Transverse colon (tissue), 4 donors: ENCODE results near the gene ROBO1. TPM values are rescaled to one million over a fixed set of nuclear protein-coding genes. Genes with fewer than 3 reads are reported as not detected.

ENCODE experiments used
- DNase-seq: peaks from one replicate; pipeline ENCODE4 v3.0.0-alpha.2; 2019
- H3K27ac ChIP-seq, 4 donors: fragments of 200-600 bp; sonication (generic); 2 replicates each; pipeline ENCODE4 v1.5.1; 2016 to 2018; ENCODE audit warnings: inconsistent platforms in 4 of 4
- H3K27me3 ChIP-seq: fragments of 200-600 bp; sonication (generic); 2 replicates; pipeline ENCODE4 v1.5.1; 2017; ENCODE audit warnings: inconsistent platforms
- H3K36me3 ChIP-seq, 4 donors: fragments of 200-600 bp; sonication (generic); 2 replicates each; pipeline ENCODE4 v1.5.1; 2017 to 2019; ENCODE audit warnings: inconsistent platforms in 4 of 4
- H3K4me1 ChIP-seq, 4 donors: fragments of 200-600 bp; sonication (generic); 2 replicates each; pipeline ENCODE4 v1.5.1; 2017 to 2020; ENCODE audit warnings: inconsistent platforms in 4 of 4
- H3K4me3 ChIP-seq, 4 donors: fragments of 200-600 bp; sonication (generic); 1 replicate in 1 of 4; 2 replicates in 3 of 4; pipeline versions ENCODE4 v1.5.1 to v1.6.1; 2017 to 2019; ENCODE audit warnings: inconsistent platforms in 4 of 4
- H3K9me3 ChIP-seq, 2 donors: fragments of 200-600 bp; sonication (generic); 2 replicates each; pipeline ENCODE4 v1.5.1; 2017 to 2019; ENCODE audit warnings: inconsistent platforms in 2 of 2
- CTCF ChIP-seq, 5 experiments: fragments of 200-600 bp in 3 of 5; fragments of 450-650 bp in 2 of 5; sonication (generic) in 3 of 5; IDR thresholded peaks; 1 replicate in 2 of 5; 2 replicates in 3 of 5; pipeline ENCODE4 v1.5.1; 2016 to 2017; ENCODE audit warnings: antibody characterized with exemption in 5 of 5, inconsistent platforms in 3 of 5, mild to moderate bottlenecking in 2 of 5, moderate library complexity in 1 of 5
- EP300 ChIP-seq: sonication (generic); formaldehyde crosslinking; IDR thresholded peaks from one replicate; pipeline ENCODE4 v1.6.1; 2017; ENCODE audit warnings: antibody characterized with exemption, low read depth
- POLR2A ChIP-seq: fragments of 450-650 bp; IDR thresholded peaks from one replicate; pipeline ENCODE4 v1.6.1; 2016; ENCODE audit warnings: antibody characterized with exemption, mild to moderate bottlenecking, moderate library complexity
- POLR2AphosphoS5 ChIP-seq, 3 donors: sonication (generic); formaldehyde crosslinking; IDR thresholded peaks; one replicate each; pipeline ENCODE4 v1.6.1; 2016; ENCODE audit warnings: antibody characterized with exemption in 3 of 3
- WGBS, 2 donors: methylation state at CpG; one replicate each; pipeline ENCODE4 v1.1.5; 2018; ENCODE audit warnings: low coverage in 1 of 2; 5-methylcytosine and 5-hydroxymethylcytosine counted together
- in situ Hi-C, 4 donors: fragments of 200-750 bp; cut with MboI; loops; one replicate each; pipeline versions ENCODE4 v1.15.0 to v1.15.1; 2017; ENCODE audit warnings: low sequenced_read_pairs in 3 of 4, low pct_ligation_motif_present in 1 of 4, low pct_unique_long_range_greater_than_20kb in 1 of 4
- intact Hi-C: fragments of 100-400 bp; cut with DNase I; formaldehyde crosslinking; loops from one replicate; pipeline ENCODE4 v1.15.1; 2023; ENCODE audit warnings: low total_unique reads
- total RNA-seq, 4 donors: library from RNA; depleted of rRNA; stranded (reverse); fragments of >200 nt; gene quantifications; one replicate each; pipeline ENCODE4 v1.1.0, GENCODE V29; 2016

Gene ROBO1
- total RNA-seq, 4 donors from 2014 or later, result 7.6 to 68.7 (median 9.1) TPM

DNA sequence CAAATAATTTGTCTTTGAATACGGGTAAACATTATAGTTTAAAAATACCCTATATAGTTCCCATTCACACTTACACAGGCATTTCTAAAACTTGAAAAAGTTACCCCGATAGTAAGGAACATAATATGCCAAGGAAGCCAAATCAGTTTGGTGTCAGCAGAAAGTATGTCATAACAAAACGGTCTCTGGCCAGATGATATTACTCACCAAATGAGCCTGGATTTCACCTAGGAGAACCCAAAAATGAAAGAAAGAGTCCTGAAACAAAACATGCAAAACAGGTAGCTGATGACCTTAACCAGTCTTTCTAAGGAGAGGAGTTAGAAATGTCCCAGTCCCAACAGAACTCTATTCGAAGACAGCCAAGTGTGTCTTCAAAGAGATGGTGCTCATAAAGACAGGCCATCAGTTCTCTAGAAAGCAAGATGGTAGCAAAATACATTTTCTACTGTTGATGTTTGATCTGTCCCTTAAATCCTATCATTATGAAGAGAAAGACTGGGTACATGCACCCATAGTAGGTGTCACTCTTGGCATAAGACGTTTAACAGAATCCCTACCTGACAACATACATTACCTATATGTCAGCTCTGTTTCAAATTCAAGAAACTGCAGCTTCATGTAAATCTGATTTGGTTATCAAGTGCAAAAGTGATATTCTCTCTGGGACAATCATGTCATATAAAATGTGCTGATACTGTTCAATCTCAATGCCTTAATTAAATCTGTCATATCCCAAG, 942.5 kb downstream of the ROBO1 start:
- in situ Hi-C loops (no loop called here), intact Hi-C loops (no loop called here)
- TF ChIP-seq CTCF (IDR thresholded peaks at IDR 0.05) (no peak), POLR2A (no peak), POLR2AphosphoS5 (IDR thresholded peaks at IDR 0.05) (no peak), EP300 (no peak)
- 59 to 79% methylated on average over 3 to 5 of the region's 5 CpGs for WGBS, 2 donors
- Histone ChIP-seq H3K27ac (no peak overlapping the region), H3K4me1 (no peaks in the 10 kb centered on the region), H3K9me3 (no peaks in the 10 kb centered on the region), H3K27me3 (no peaks in the 10 kb centered on the region), H3K4me3 (no peak overlapping the region), H3K36me3 (no peaks in the 10 kb centered on the region)
- no peak for DNase-seq

DNA sequence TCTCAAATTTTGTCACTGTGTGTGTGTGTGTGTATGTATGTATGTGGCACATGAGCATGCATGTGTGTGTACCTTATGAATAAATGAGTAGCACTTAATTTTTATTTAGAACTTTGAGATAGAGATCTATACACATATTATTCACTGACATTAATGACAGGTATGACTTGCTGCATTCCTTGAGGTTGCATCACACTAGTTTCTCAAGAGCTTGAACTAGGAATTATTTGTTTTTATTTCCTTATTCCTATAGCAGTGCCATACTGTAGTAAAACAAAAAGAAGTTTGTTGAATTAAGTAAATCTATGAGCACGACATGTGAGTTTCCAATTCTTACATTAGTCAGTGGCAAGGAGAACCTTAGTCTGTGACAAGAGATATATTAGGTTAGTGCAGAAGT, 943.9 kb downstream of the ROBO1 start:
- no peak for DNase-seq
- in situ Hi-C loops (no loop called here), intact Hi-C loops (no loop called here)
- Histone ChIP-seq H3K36me3 (no peaks in the 10 kb centered on the region), H3K4me3 (no peak overlapping the region), H3K27ac (no peak overlapping the region), H3K27me3 (no peaks in the 10 kb centered on the region), H3K9me3 (no peaks in the 10 kb centered on the region), H3K4me1 (no peaks in the 10 kb centered on the region)
- TF ChIP-seq POLR2A (no peak), EP300 (no peak)
- WGBS, 2 donors, result 67 to 79% methylated on average over 1 of the region's 1 CpG

DNA sequence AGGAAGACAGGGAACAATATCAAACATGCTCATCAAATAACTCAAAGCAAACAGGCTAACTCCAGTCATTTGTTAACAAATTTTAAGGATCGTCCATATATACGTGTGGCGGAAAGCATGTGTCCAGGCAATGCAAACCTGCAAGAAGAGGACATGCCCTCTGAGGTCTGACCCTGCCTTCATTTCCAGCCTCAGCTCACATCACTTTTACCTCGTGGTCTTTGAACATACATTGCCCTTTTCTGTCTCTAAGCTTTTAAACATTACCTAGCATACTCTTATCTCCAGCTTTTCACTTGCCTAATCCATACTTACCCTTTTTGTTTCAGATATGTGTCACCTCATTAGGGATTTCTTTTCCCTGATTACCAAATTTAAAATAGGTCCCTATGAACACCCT, 944.4 kb downstream of the ROBO1 start:
- Histone ChIP-seq H3K4me1 (no peaks in the 10 kb centered on the region), H3K36me3 (no peaks in the 10 kb centered on the region), H3K27me3 (no peaks in the 10 kb centered on the region), H3K9me3 (no peaks in the 10 kb centered on the region), H3K27ac (no peak overlapping the region), H3K4me3 (no peak overlapping the region)
- intact Hi-C loops, result no loop called here
- WGBS, 2 donors, result 80 to 100% methylated on average over 3 to 4 of the region's 4 CpGs
- no peak for TF ChIP-seq EP300
- in situ Hi-C loops, result no loop called here
- DNase-seq, result no peak

DNA sequence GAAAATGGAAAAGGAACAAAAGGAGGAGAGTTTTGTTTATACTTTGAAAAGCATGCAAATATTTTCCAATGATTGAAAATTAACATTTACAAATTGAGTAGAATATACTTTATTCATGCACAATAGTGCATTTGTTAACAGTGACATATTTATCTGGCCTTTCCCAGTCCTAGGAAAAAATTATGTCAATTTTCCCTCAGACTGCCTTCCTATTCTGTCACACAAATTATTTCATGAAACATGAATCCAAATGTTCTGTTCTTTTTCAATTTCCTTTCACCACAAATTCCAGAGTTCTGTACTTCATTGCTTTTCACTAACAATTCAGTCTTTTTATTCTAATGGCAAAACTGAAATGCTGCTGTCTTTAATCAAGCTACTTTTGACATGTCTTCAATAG, 945.1 kb downstream of the ROBO1 start:
- Histone ChIP-seq H3K9me3 (no peaks in the 10 kb centered on the region), H3K27ac (no peak overlapping the region), H3K4me1 (no peaks in the 10 kb centered on the region), H3K27me3 (no peaks in the 10 kb centered on the region), H3K36me3 (no peaks in the 10 kb centered on the region), H3K4me3 (no peak overlapping the region)
- intact Hi-C loops (no loop called here), in situ Hi-C loops (no loop called here)
- no peak for TF ChIP-seq CTCF (IDR thresholded peaks at IDR 0.05)
- TF ChIP-seq EP300, result no peak
- no peak for DNase-seq

DNA sequence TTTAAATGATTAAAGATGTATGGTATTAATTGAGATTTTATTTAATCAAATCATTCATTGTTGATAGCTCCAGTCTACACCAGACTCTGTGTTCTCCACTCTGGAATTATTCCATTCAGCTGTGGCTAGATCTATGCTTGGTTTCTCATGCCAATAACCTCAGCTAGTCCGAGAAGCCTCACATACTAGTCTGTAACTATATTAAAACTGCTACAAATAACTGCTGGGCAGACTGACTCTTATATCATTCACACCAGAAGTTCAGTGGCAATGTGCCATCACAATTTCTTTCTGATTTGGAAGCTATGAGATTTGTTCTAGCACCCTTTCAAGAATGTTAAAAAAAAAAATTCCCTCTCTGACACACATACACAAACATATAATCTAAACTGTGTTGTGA, 947.3 kb downstream of the ROBO1 start:
- Histone ChIP-seq H3K36me3 (no peaks in the 10 kb centered on the region), H3K9me3 (no peaks in the 10 kb centered on the region), H3K4me1 (no peaks in the 10 kb centered on the region), H3K4me3 (no peak overlapping the region), H3K27ac (no peak overlapping the region), H3K27me3 (no peaks in the 10 kb centered on the region)
- no peak for DNase-seq
- TF ChIP-seq EP300 (no peak), POLR2AphosphoS5 (IDR thresholded peaks at IDR 0.05) (no peak), CTCF (IDR thresholded peaks at IDR 0.05) (no peak), POLR2A (no peak)
- in situ Hi-C loops, result no loop called here
- 38 to 44% methylated on average over 1 of the region's 1 CpG for WGBS, 2 donors
- intact Hi-C loops, result no loop called here
